SK-N-SH treated with all-trans-retinoic acid at 6 μM for 48 hours (cell line): ENCODE measurements around the gene SERPINB5.
A peak's percentile ranks its signal among the peaks of the same experiment; 100 is the strongest.

ENCODE experiments used
- ATAC-seq: fragments of 200-7000 bp; cut with Tn5 transposase; 3 replicates; pipeline ENCODE4 v1.9.1; 2020; ENCODE audit warnings: mild to moderate bottlenecking, moderate library complexity
- ARNTL ChIP-seq: fragments of 450-650 bp; formaldehyde crosslinking; IDR thresholded peaks from 2 replicates; pipeline ENCODE4 v1.5.0; 2020; ENCODE audit warnings: low read depth, mild to moderate bottlenecking, moderate library complexity, borderline replicate concordance
- BACH2 ChIP-seq: fragments of 250-450 bp; sonication (Bioruptor Pico); IDR thresholded peaks from 2 replicates; pipeline ENCODE4 v1.9.0; 2021; ENCODE audit warnings: mild to moderate bottlenecking, borderline replicate concordance
- CSDC2 ChIP-seq: fragments of 250-450 bp; sonication (Bioruptor Pico); IDR thresholded peaks from 2 replicates; pipeline ENCODE4 v1.5.0; 2020; ENCODE audit warnings: mild to moderate bottlenecking, moderate library complexity
- ESRRG ChIP-seq: fragments of 250-450 bp; sonication (Bioruptor Pico); IDR thresholded peaks from 2 replicates; pipeline ENCODE4 v1.6.1; 2021; ENCODE audit warnings: mild to moderate bottlenecking
- GLIS3 ChIP-seq: fragments of 250-450 bp; sonication (Bioruptor Pico); IDR thresholded peaks from 2 replicates; pipeline ENCODE4 v1.5.0; 2020; ENCODE audit warnings: mild to moderate bottlenecking, moderate library complexity
- ISL1 ChIP-seq: fragments of 250-450 bp; sonication (Bioruptor Pico); IDR thresholded peaks from 2 replicates; pipeline ENCODE4 v2.1.2; 2022; ENCODE audit warnings: mild to moderate bottlenecking, moderate library complexity
- OSR1 ChIP-seq: fragments of 250-450 bp; sonication (Bioruptor Pico); IDR thresholded peaks from 2 replicates; pipeline ENCODE4 v1.8.0; 2022; ENCODE audit warnings: moderate library complexity, mild to moderate bottlenecking, inconsistent platforms
- PPARA ChIP-seq: fragments of 250-450 bp; sonication (Bioruptor Pico); IDR thresholded peaks from 2 replicates; pipeline ENCODE4 v1.5.0; 2020; ENCODE audit warnings: mild to moderate bottlenecking, borderline replicate concordance
- RARB ChIP-seq: fragments of 250-450 bp; sonication (Bioruptor Pico); IDR thresholded peaks from 2 replicates; pipeline ENCODE4 v1.8.0; 2021; ENCODE audit warnings: mild to moderate bottlenecking, moderate library complexity
- TOX ChIP-seq: fragments of 250-450 bp; sonication (Bioruptor Pico); IDR thresholded peaks from 2 replicates; pipeline ENCODE4 v1.8.0; 2021; ENCODE audit warnings: mild to moderate bottlenecking, moderate library complexity, borderline replicate concordance
- ZC3H10 ChIP-seq: fragments of 250-450 bp; sonication (Bioruptor Pico); IDR thresholded peaks from 2 replicates; pipeline ENCODE4 v1.5.1; 2021; ENCODE audit warnings: mild to moderate bottlenecking, moderate library complexity
- ZFP3 ChIP-seq: fragments of 250-450 bp; sonication (Bioruptor Pico); IDR thresholded peaks from 2 replicates; pipeline ENCODE4 v1.5.0; 2020; ENCODE audit warnings: mild to moderate bottlenecking, moderate library complexity
- ZNF565 ChIP-seq: fragments of 450-650 bp; formaldehyde crosslinking; conservative IDR thresholded peaks from 2 replicates; pipeline ENCODE4 v1.5.0; 2020; ENCODE audit warnings: low read depth, mild to moderate bottlenecking, moderate library complexity
- ZNF8 ChIP-seq: fragments of 450-650 bp; formaldehyde crosslinking; IDR thresholded peaks from 2 replicates; pipeline ENCODE4 v1.5.0; 2020; ENCODE audit warnings: mild to moderate bottlenecking, moderate library complexity
- TF ChIP-seq, protein P1 (sequence below): fragments of 250-450 bp; sonication (Bioruptor Pico); IDR thresholded peaks from 2 replicates; pipeline ENCODE4 v1.8.0; 2020; ENCODE audit warnings: mild to moderate bottlenecking, moderate library complexity, borderline replicate concordance
- TF ChIP-seq, protein P2 (sequence below): fragments of 250-450 bp; sonication (Bioruptor Pico); IDR thresholded peaks from 2 replicates; pipeline ENCODE4 v1.5.1; 2020; ENCODE audit warnings: low read depth, mild to moderate bottlenecking, moderate library complexity
- TF ChIP-seq, protein P3 (sequence below): fragments of 250-450 bp; sonication (Bioruptor Pico); IDR thresholded peaks from 2 replicates; pipeline ENCODE4 v1.5.1; 2021; ENCODE audit warnings: mild to moderate bottlenecking, moderate library complexity
- TF ChIP-seq, protein P4 (sequence below): fragments of 250-450 bp; sonication (Bioruptor Pico); IDR thresholded peaks from 2 replicates; pipeline ENCODE4 v1.5.0; 2020; ENCODE audit warnings: mild to moderate bottlenecking, moderate library complexity
- TF ChIP-seq, protein P5 (sequence below): fragments of 250-450 bp; sonication (Bioruptor Pico); IDR thresholded peaks from 2 replicates; pipeline ENCODE4 v1.8.0; 2021; ENCODE audit warnings: low read depth, mild to moderate bottlenecking, moderate library complexity, borderline replicate concordance

SERPINB5 gene

DNA sequence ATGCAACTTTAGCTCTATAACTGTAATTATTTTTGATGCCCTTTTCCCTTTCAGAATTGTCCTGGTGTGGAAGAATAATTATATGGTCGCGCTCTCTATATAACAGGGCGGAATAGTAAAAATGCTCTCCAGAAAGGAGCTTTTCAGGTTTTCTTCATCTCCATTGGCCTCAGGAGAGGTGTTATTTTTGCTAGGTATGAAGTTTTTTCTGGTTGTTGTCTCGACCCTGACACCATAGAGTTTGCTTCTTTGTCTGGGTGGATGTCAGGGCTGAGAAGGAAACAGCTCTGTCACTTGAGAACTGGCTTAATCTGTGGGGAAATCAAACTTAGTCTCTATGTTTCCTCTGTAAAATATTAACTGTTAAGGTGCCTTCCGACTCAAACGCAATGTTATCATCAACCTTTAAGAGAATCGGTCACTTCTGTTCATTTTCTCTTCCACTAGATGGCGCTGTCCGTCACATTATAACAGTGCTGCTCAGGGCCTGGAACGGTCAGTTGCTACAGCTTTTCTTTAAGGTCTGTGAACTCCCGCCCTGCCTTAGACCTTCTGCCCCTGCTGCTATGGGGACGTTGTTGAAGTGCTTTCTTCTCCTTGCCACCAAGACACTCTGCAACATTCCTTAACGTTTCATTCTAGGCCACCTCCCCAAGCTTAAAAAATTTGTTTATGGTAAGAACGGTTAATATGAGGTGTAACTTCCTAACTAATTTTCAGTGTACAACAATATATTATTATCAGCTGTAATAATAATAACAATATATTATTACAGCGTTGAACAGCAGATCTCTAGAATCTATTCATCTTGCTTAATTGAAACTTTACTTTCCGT is 41.6 kb downstream of the SERPINB5 start:
- TF ChIP-seq, protein P1, sequence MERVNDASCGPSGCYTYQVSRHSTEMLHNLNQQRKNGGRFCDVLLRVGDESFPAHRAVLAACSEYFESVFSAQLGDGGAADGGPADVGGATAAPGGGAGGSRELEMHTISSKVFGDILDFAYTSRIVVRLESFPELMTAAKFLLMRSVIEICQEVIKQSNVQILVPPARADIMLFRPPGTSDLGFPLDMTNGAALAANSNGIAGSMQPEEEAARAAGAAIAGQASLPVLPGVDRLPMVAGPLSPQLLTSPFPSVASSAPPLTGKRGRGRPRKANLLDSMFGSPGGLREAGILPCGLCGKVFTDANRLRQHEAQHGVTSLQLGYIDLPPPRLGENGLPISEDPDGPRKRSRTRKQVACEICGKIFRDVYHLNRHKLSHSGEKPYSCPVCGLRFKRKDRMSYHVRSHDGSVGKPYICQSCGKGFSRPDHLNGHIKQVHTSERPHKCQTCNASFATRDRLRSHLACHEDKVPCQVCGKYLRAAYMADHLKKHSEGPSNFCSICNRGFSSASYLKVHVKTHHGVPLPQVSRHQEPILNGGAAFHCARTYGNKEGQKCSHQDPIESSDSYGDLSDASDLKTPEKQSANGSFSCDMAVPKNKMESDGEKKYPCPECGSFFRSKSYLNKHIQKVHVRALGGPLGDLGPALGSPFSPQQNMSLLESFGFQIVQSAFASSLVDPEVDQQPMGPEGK (CRISPR knock-in tag): no peak
- TF ChIP-seq, protein P2, sequence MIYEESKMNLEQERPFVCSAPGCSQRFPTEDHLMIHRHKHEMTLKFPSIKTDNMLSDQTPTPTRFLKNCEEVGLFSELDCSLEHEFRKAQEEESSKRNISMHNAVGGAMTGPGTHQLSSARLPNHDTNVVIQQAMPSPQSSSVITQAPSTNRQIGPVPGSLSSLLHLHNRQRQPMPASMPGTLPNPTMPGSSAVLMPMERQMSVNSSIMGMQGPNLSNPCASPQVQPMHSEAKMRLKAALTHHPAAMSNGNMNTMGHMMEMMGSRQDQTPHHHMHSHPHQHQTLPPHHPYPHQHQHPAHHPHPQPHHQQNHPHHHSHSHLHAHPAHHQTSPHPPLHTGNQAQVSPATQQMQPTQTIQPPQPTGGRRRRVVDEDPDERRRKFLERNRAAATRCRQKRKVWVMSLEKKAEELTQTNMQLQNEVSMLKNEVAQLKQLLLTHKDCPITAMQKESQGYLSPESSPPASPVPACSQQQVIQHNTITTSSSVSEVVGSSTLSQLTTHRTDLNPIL (CRISPR knock-in tag): no peak
- no peak for TF ChIP-seq TOX (CRISPR knock-in tag)
- ATAC-seq: peak; percentile 98

DNA sequence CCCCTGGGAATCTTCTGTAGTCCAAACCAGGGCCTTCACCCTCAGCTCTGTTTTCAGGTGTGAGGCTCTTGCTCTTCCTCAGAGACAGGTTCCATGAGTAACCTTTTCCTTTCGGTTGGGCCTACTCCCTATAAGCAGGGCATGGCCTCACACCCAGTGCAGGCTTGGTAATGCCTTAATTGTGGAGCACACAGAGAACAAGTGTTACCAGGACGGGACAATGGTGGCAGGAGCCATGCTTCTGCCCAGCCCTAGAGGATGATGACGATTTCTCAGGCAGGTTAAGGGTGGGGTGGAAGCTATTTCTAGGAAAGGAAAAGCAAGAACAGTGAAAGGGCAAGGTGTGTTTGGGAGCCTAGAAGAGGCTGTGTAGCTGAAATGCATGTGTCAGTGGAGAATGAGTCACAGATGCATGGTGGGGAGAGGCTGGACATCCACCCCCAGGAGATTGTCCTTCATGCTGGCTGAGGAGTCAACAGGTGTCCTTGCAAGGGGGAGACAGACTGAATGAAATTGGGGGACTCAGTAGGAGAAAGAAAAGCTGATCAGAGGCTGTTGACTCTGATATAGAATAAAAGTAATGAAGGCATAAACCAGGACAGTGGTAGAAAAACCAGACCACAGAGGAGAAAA is 43.4 kb downstream of the SERPINB5 start:
- no peak for TF ChIP-seq ARNTL (CRISPR knock-in tag)
- TF ChIP-seq CSDC2: no peak
- TF ChIP-seq, protein P2 (CRISPR knock-in tag): no peak
- no peak for TF ChIP-seq ISL1 (CRISPR knock-in tag)
- TF ChIP-seq RARB (CRISPR knock-in tag): no peak
- TF ChIP-seq ZFP3 (CRISPR knock-in tag): no peak
- no peak for TF ChIP-seq ZNF565 (CRISPR knock-in tag)
- no peak for TF ChIP-seq ZC3H10
- TF ChIP-seq PPARA (CRISPR knock-in tag): no peak
- TF ChIP-seq, all 23 proteins: peak for 0
- ATAC-seq: no peak

DNA sequence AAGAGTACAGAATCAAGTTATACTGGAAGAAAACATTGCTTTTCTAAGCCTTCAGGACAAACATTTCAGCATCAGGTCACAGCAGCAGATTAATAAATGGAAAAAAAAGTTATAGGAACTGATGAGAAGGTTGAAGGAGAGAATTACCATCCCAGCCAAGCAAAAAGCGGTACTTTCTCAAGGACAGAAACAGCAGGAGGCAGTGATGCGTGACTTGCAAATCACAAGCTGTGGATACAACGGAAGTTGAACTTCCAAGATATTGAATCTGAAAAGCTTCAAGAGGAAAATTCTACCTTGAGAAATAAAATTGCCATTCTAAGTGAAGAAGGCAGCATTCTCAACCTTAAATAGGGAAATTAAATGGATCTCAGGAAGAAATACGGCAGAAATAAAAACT is 46.9 kb downstream of the SERPINB5 start:
- ATAC-seq: no peak
- TF ChIP-seq ZFP3 (CRISPR knock-in tag) (no peak), ZNF565 (CRISPR knock-in tag) (no peak), ZNF8 (CRISPR knock-in tag) (no peak), ZC3H10 (no peak), OSR1 (CRISPR knock-in tag) (no peak), ISL1 (CRISPR knock-in tag) (no peak), BACH2 (no peak), ESRRG (no peak), GLIS3 (no peak), CSDC2 (no peak), ARNTL (CRISPR knock-in tag) (no peak), PPARA (CRISPR knock-in tag) (no peak), TOX (CRISPR knock-in tag) (no peak)
- TF ChIP-seq, protein P3, sequence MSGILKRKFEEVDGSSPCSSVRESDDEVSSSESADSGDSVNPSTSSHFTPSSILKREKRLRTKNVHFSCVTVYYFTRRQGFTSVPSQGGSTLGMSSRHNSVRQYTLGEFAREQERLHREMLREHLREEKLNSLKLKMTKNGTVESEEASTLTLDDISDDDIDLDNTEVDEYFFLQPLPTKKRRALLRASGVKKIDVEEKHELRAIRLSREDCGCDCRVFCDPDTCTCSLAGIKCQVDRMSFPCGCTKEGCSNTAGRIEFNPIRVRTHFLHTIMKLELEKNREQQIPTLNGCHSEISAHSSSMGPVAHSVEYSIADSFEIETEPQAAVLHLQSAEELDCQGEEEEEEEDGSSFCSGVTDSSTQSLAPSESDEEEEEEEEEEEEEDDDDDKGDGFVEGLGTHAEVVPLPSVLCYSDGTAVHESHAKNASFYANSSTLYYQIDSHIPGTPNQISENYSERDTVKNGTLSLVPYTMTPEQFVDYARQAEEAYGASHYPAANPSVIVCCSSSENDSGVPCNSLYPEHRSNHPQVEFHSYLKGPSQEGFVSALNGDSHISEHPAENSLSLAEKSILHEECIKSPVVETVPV (CRISPR knock-in tag): no peak
- TF ChIP-seq, protein P4, sequence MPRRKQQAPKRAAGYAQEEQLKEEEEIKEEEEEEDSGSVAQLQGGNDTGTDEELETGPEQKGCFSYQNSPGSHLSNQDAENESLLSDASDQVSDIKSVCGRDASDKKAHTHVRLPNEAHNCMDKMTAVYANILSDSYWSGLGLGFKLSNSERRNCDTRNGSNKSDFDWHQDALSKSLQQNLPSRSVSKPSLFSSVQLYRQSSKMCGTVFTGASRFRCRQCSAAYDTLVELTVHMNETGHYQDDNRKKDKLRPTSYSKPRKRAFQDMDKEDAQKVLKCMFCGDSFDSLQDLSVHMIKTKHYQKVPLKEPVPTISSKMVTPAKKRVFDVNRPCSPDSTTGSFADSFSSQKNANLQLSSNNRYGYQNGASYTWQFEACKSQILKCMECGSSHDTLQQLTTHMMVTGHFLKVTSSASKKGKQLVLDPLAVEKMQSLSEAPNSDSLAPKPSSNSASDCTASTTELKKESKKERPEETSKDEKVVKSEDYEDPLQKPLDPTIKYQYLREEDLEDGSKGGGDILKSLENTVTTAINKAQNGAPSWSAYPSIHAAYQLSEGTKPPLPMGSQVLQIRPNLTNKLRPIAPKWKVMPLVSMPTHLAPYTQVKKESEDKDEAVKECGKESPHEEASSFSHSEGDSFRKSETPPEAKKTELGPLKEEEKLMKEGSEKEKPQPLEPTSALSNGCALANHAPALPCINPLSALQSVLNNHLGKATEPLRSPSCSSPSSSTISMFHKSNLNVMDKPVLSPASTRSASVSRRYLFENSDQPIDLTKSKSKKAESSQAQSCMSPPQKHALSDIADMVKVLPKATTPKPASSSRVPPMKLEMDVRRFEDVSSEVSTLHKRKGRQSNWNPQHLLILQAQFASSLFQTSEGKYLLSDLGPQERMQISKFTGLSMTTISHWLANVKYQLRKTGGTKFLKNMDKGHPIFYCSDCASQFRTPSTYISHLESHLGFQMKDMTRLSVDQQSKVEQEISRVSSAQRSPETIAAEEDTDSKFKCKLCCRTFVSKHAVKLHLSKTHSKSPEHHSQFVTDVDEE (CRISPR knock-in tag): no peak
- TF ChIP-seq, protein P1 (CRISPR knock-in tag): no peak
- TF ChIP-seq, protein P2 (CRISPR knock-in tag): no peak
- TF ChIP-seq, protein P5, sequence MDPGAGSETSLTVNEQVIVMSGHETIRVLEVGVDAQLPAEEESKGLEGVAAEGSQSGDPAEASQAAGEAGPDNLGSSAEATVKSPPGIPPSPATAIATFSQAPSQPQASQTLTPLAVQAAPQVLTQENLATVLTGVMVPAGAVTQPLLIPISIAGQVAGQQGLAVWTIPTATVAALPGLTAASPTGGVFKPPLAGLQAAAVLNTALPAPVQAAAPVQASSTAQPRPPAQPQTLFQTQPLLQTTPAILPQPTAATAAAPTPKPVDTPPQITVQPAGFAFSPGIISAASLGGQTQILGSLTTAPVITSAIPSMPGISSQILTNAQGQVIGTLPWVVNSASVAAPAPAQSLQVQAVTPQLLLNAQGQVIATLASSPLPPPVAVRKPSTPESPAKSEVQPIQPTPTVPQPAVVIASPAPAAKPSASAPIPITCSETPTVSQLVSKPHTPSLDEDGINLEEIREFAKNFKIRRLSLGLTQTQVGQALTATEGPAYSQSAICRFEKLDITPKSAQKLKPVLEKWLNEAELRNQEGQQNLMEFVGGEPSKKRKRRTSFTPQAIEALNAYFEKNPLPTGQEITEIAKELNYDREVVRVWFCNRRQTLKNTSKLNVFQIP (CRISPR knock-in tag): no peak
- TF ChIP-seq, all 23 proteins: peak for 0
